Activated CD8-positive, alpha-beta T cell treated with anti-CD3 and anti-CD28 coated beads for 36 hours (primary cell): ENCODE results near the gene PPP1R7. TPM values are rescaled to one million over a fixed set of nuclear protein-coding genes. Genes with fewer than 3 reads are reported as not detected.

Source experiments
- ATAC-seq: fragments of 200-7000 bp; cut with Tn5 transposase; one replicate; pipeline ENCODE4 v1.10.0; 2021; ENCODE audit warnings: mild to moderate bottlenecking, moderate library complexity
- CTCF ChIA-PET: fragments of 350-600 bp; sonication (Branson Sonifier 250); formaldehyde crosslinking; loops from one replicate; lab custom pipeline; 2021; ENCODE audit warnings: antibody characterized with exemption; lab: Charles Lee
- POLR2A ChIA-PET: fragments of 350-600 bp; sonication (Branson Sonifier 250); formaldehyde crosslinking; loops from one replicate; lab custom pipeline; 2021; ENCODE audit warnings: antibody characterized with exemption; lab: Charles Lee
- DNase-seq: peaks from one replicate; pipeline ENCODE4 v3.0.0-alpha.2; 2020
- H3K27ac Mint-ChIP-seq: one replicate; pipeline ENCODE4 v1.8.0; 2021; ENCODE audit warnings: mild to moderate bottlenecking, mixed read lengths
- H3K27me3 Mint-ChIP-seq: one replicate; pipeline ENCODE4 v1.8.0; 2021; ENCODE audit warnings: mixed read lengths
- H3K36me3 Mint-ChIP-seq: one replicate; pipeline ENCODE4 v1.8.0; 2021; ENCODE audit warnings: low read depth, mixed read lengths
- H3K4me1 Mint-ChIP-seq: one replicate; pipeline ENCODE4 v1.8.0; 2021; ENCODE audit warnings: low read depth, mixed read lengths
- H3K4me3 Mint-ChIP-seq: one replicate; pipeline ENCODE4 v1.8.0; 2021; ENCODE audit warnings: mild to moderate bottlenecking, moderate library complexity, mixed read lengths
- H3K9me3 Mint-ChIP-seq: one replicate; pipeline ENCODE4 v1.8.0; 2021; ENCODE audit warnings: mixed read lengths
- intact Hi-C: fragments of 100-400 bp; cut with micrococcal nuclease; formaldehyde crosslinking; loops from one replicate; pipeline ENCODE4 v1.10.0; 2022
- total RNA-seq, 2 experiments: library from RNA; stranded (reverse); gene quantifications; one replicate each; pipeline ENCODE4 v1.2.3, GENCODE V29; 2021
- TF ChIP-seq, protein P1 (sequence below): fragments of 200-600 bp; IDR thresholded peaks from one replicate; pipeline ENCODE4 v1.8.0; 2022; ENCODE audit warnings: antibody characterized with exemption, mild to moderate bottlenecking

PPP1R7 gene
- total RNA-seq, 2 experiments from 2014 or later, result 82.9 to 88.7 TPM

DNA sequence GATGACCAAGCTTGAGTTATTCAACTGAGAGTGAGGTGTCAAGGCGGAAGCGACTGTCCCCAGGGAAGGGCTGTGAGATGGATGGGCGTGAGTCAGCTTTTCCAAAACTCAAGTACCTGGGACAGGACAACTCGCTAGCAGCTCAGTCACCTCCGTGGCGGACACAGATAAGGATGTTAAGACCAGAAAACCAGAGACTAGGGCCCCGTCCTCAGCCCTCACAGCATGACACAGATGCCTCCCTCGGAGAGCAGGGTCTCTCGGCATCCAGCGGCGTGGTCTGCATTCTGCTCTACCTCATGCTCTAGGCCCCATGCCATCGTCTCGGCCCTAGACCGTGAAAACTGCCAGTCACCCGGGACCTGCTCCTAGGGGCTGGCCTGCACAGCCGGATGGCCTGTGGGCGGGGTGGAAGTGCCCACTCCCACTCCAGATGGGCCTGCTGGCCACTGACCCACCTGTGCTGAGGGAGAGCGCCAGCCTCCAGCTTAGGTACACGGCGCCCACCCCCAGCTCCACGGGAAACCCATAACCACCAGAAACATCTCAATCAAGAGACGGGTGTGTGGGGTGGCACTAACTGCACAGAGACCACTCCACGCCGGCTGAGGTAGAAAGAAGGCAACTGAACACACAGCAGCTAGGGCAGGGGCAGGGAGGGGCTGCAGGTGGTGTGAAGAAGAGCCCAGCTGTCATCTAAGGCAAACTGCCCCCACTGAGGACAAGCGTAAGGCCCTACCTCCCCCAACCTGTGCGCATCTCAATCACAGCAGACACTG lies 78.0 kb downstream of the PPP1R7 start:
- POLR2A ChIA-PET, result no interaction called here

DNA sequence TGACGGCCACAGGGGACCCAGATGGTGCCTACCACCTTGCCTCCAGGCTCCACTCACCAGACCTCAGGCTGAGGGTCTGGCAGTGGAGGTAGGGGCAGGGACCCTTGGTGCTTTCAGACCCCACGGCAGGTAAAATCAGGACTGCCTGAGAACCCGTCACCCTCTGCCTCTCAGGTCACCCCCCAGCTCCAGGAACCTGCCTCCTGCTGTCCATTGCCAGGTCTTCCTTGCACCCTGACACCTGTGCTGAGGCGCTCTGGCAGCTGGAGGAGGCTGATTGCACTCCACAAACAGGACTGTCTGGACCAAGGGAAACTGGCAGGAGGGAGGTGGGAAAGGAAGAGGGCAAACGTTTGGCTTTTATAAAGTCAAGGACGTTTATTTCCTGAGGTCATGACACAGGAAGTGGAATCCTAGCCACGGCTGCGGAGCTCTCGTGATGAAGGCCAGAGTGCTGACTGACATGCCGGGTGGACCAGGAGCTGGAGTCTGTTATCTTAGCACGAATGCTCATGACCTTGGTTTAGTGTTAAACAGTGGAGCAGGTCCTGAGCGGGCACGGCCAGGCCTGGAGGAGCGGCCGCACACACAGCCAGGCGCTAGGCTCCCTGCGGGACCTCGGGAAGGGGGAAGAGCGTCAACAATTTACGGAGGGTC lies 78.7 kb downstream of the PPP1R7 start:
- no peaks in the 10 kb centered on the region for H3K27me3 Mint-ChIP-seq
- ATAC-seq (no peak), DNase-seq (no peak)
- TF ChIP-seq, protein P1, sequence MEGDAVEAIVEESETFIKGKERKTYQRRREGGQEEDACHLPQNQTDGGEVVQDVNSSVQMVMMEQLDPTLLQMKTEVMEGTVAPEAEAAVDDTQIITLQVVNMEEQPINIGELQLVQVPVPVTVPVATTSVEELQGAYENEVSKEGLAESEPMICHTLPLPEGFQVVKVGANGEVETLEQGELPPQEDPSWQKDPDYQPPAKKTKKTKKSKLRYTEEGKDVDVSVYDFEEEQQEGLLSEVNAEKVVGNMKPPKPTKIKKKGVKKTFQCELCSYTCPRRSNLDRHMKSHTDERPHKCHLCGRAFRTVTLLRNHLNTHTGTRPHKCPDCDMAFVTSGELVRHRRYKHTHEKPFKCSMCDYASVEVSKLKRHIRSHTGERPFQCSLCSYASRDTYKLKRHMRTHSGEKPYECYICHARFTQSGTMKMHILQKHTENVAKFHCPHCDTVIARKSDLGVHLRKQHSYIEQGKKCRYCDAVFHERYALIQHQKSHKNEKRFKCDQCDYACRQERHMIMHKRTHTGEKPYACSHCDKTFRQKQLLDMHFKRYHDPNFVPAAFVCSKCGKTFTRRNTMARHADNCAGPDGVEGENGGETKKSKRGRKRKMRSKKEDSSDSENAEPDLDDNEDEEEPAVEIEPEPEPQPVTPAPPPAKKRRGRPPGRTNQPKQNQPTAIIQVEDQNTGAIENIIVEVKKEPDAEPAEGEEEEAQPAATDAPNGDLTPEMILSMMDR, result no peak
- H3K4me3 Mint-ChIP-seq, result no peak overlapping the region
- no peak overlapping the region for H3K27ac Mint-ChIP-seq
- H3K9me3 Mint-ChIP-seq, result no peaks in the 10 kb centered on the region
- ChIA-PET CTCF (no interaction called here), POLR2A (no interaction called here)
- peaks cover 55% of the 10 kb centered on the region for H3K36me3 Mint-ChIP-seq
- intact Hi-C loops, result no loop called here
- H3K4me1 Mint-ChIP-seq, result no peaks in the 10 kb centered on the region

More for the DNA sequence above, 78.0 kb downstream of the PPP1R7 start:
- Mint-ChIP-seq H3K27ac (no peak overlapping the region), H3K4me1 (peaks cover 4% of the 10 kb centered on the region), H3K27me3 (no peaks in the 10 kb centered on the region), H3K4me3 (no peak overlapping the region), H3K36me3 (peaks cover 48% of the 10 kb centered on the region), H3K9me3 (no peaks in the 10 kb centered on the region)
- CTCF ChIA-PET, result no interaction called here
- DNase-seq, result no peak
- ATAC-seq, result no peak
- intact Hi-C loops, result no loop called here
- TF ChIP-seq, protein P1, result no peak

DNA sequence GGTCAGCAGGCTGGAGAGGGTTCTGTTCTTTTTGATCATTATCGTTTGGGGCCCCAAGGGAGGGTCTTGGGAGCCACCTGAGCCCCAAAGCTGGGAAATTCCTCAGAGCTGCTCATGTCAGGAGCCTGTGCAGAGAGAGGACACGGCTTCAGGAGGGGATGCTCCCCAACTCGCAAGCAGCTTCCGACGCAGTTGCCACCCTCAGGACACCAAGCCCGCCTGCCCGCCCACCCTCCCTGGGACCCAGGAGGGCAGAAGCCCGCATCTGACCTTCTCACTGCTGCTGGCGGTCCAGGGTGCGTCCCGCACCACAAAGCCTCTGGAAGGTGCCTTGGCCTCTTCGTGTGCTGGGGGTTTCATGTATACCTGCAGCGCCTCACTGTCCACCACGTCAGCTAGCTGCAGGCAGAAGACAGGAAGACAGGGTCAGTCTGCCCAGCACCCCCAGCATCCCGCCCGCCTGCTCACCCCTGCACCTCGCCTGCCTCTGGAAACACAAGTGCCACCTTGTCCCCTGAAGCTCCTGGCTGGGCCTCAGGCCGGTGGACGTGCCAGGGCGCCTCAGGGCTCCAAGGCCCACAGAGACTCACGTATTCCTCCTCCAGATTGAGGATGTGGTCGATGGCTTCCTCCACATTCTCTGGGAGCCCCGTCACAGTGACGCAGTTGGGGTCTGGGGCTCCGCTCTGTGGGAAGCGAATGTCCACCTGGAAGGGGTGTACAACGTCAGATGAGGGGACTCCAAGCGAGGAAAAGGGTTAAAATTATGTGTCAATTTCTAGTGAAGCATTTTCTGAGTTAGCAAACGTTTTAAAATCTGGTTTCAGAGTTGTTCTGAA lies 79.5 kb downstream of the PPP1R7 start:
- Mint-ChIP-seq H3K4me3 (no peak overlapping the region), H3K36me3 (peaks cover 61% of the 10 kb centered on the region), H3K4me1 (no peaks in the 10 kb centered on the region), H3K27me3 (no peaks in the 10 kb centered on the region), H3K27ac (no peak overlapping the region), H3K9me3 (no peaks in the 10 kb centered on the region)
- no peak for ATAC-seq
- DNase-seq, result no peak
- POLR2A ChIA-PET, result no interaction called here
- intact Hi-C loops, result no loop called here
- CTCF ChIA-PET, result no interaction called here
- TF ChIP-seq, protein P1, result no peak

GRCh38 chr2:241230435-241230834 lies 80.2 kb downstream of the PPP1R7 start:
- Mint-ChIP-seq H3K9me3 (no peaks in the 10 kb centered on the region), H3K4me3 (no peak overlapping the region), H3K4me1 (no peaks in the 10 kb centered on the region), H3K36me3 (peaks cover 68% of the 10 kb centered on the region), H3K27ac (no peak overlapping the region), H3K27me3 (no peaks in the 10 kb centered on the region)
- DNase-seq (no peak), ATAC-seq (no peak)
- TF ChIP-seq, protein P1, result no peak
- intact Hi-C loops, result no loop called here
- POLR2A ChIA-PET, result no interaction called here
- CTCF ChIA-PET, result no interaction called here
